CD4-positive, alpha-beta T cell treated with Interleukin-21 for 1 hour (primary cell): ENCODE results near the gene CDC34.
"Not testable (repeated sequence)": the region's sequence is repeated elsewhere in the genome, so short reads cannot be mapped to it uniquely, and the experiment has no call there.

Experiments
- DNase-seq: peaks from one replicate; pipeline ENCODE4 v3.0.0-alpha.2; 2020

Gene CDC34

DNA sequence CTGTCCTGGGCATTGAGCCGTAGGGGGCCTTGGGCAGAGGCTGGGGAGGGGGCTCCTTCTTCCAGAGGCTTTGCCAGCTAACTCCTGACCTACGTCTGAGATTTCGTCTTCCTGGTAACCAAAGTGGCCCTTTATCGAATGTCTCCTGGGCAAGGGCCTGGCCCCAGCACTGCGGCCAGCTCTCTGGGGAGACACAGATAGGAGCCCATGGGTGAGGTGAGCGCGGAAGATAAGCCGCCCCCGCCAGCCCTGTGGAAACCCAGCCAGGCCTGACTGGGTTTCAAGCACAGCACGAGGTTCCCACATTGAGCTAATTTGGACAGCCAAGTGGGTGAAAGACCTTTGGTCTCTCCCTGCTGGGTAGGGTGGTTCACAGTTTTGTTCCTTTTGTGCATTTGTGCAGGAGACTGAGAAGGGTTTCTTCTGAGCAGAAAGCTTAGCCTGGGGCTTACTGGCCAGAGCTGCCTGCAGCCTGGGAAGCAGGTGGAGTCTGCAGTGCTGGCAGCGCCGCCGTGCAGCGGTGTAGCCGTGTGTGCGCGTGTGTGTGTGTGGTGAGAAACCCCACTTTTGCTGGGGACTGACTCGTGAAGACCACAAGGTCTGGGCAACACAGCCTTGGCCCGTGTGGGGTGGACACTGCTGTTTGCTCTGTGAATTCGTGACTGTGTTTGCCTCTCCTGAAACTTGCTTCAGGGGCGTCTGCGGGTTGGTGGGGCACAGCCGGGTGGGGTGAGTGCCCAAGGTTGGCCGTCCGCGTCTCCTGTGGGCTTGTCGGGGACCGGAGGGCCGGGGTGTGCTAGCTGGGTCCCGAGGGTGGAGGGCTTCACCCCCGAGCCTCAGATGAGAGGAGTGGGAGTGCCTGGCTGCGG, 43.3 kb downstream of the CDC34 start:
- DNase-seq = no peak

DNA sequence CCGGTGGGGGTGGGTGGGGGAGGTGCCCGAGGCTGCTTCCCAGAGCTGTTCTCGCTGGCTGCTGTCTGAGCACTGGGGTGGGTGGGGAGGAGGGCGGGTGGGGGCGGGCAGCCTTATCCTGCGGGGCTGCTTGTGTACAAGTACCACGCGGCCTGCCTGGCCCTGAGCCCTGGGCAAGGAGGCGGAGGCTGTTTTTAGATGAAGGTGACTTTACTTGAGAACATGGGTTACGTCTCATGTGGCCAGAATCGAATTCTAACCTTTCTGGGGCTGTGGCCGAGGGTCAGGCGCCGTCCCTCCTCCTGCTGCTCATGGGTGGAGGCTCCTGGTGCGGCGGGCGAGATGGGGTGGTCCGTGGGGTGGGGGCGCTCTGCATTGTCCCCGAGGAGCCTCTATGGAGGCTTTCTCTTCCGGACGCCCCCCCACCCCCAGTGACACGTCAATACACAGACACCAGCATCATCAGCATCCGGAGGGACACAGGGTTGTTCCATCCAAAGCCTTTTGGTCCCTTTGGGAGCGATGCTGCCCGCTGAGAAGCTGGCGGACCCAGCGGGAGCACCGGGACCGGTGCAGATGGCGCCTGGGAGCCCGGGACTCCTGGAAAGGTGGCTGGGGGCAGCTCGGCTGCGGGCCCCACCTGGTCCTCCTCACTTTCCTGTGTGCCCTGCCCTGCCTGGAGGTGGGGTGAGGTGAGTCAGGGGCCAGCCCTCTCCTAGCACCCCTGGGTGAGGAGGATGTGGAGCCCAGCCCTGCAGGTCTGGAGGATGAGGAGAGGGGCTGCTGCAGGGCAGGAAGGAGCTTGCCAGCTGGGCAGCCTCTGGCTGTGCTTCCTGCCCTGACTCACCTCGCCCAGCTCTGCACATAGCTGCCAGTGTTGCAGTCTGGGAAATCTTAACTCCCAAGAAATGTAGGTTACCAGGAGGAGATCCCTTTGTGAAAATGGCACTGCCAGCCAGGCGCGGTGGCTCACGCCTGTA, 44.3 kb downstream of the CDC34 start:
- DNase-seq = no peak

DNA sequence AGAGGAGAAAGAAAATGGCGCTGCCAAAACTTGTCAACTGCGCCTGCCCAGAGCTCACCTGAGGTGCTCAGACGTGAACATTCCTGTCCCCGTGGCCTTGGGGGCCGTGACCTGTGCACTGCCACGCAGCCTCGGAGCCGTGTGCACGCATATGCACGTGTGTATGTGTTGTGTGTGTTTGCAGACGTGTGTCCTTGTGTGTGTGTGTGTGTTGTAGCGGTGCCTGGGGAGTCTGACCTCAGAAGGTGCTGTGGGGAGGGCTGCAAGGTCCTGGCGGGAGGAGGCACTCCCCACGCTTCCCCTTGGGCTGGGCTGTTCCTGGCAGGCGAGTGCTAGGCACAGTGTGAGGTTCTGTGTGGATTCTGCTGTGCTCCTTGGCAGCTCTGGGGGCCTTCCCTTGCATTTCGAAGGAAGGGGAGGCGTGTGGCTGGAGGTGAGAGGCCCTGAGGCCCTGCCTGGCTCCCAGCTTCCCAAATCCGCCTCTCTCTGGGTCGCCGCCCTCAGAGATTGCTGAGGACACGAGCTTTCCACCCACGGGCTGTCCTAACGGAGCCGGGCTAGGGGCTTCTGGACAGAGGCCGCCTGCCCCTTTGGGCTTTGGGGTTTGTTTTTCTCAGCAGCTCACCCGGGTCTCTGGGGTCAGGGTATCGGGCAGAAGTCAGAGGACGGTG, 45.3 kb downstream of the CDC34 start:
- DNase-seq = no peak

DNA sequence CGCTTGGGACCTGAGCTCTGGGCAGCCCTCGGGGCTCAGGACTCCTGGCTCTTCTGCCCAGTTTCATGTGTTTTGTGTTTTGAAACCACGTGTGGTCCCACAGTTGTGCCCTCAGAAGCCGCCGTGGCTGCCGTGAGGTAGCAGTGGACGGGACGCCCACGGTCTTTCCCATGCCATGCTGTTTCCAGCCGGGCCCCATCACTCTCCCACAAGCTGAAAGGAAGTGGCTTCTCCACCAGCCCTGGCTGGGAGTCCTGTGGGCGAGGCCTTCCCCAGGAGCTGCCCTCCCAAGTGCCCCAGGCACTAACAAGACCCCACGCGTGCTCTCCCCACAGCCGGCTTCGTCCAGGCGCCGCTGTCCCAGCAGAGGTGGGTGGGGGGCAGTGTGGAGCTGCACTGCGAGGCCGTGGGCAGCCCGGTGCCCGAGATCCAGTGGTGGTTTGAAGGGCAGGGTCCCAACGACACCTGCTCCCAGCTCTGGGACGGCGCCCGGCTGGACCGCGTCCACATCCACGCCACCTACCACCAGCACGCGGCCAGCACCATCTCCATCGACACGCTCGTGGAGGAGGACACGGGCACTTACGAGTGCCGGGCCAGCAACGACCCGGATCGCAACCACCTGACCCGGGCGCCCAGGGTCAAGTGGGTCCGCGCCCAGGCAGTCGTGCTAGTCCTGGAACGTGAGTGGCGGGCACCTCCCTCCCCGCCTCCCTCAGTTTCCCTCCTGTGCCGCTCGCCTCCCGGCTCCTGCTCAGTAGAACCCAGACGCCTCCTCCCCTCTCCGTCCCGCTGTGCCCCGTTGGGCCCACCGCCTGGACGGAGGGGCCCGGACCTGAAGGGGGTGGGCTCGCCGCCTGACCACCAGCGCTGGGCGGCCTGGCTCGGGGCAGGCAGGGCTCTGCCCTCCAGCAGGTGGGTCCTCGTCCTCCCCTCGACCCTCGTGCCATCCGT, 46.2 kb downstream of the CDC34 start:
- no peak for DNase-seq

DNA sequence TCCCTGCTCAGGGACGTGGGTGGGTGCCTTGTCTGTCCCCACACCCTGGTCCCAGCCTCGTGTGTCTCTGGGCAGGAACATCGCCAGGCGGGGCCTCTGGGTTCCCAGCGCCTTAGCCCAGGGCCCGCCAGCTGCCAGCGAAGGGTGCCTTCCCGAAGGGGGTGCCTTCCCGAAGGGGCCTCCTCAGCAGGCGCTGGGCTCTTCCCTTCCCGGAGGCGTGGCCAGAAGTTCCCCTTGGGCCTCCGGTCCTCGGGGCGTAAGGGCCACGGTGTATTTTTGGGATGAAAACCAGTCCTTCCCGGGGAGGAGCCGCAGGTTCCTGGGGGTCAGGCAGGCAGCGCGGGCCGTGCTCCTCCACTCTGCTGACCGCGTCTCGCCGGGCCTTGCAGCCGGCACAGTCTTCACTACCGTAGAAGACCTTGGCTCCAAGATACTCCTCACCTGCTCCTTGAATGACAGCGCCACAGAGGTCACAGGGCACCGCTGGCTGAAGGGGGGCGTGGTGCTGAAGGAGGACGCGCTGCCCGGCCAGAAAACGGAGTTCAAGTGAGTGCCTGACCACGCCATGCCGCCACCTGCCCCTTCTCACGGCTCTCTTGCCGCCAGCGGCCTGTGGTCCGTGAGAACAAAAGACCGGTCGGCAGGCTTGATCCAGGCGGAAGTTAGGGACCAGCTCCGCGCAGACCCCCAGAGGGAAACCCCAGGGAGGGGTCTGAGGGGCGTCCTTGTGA, 47.7 kb downstream of the CDC34 start:
- no peak for DNase-seq

DNA sequence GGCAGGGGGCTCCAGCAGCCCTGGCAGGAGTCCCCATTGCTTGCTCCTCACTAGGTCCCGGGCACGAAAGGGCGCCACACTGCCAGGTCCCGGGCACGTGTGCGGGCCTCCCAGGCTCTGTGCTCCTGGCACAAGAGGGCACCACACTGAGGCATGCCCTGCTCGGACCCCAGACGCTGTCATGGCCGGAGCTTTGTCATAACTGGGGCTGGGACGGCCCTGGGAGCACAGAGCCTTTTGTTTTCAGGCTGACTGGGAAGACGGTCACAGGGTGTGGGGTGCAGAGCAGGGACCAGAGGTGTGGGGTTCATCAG, 48.2 kb downstream of the CDC34 start:
- DNase-seq = no peak

DNA sequence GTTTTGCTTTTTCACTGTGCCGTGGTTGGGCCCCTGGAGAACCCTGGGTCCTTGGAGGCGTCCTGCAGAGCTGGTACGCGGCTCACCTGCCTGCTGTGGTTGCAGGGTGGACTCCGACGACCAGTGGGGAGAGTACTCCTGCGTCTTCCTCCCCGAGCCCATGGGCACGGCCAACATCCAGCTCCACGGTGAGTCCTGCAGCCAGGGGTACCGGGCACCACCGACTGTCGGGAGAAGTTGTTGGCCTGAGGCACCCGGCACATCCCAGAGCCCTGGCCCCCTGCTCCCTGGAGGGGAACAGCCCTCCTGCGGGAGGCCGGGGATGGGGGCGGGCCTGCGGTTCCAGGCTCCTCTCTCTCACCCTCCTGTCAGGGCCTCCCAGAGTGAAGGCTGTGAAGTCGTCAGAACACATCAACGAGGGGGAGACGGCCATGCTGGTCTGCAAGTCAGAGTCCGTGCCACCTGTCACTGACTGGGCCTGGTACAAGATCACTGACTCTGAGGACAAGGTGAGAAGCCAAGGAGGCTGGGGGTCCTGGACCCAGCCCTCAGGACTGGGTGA, 48.8 kb downstream of the CDC34 start:
- no peak for DNase-seq

DNA sequence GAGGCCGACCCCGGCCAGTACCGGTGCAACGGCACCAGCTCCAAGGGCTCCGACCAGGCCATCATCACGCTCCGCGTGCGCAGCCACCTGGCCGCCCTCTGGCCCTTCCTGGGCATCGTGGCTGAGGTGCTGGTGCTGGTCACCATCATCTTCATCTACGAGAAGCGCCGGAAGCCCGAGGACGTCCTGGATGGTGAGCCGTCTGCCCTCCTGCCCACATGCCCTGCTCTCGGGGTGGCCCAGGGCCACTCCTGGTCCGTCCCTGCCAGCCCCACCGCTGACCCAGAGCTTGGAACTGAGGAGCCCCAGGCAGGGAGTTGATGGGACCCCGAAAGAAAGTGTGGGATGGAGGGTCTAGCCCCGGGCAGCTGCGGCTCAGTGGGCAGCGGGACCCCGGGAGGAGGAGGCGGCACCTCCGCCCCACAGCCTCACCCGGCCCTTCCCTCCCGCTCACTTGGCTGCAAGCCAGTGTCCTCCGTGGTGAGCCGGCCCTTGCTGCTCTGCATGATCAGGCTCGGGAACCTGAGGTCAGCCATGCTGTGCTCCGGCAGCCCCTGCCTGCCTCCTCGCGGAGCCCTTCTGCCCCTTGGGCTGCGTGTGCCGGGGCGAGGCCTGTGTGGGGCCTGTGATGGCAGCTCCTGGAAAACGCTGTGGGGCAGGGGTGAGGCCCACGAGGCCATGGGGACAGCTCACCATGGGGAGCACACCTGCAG, 50.0 kb downstream of the CDC34 start:
- no peak for DNase-seq

DNA sequence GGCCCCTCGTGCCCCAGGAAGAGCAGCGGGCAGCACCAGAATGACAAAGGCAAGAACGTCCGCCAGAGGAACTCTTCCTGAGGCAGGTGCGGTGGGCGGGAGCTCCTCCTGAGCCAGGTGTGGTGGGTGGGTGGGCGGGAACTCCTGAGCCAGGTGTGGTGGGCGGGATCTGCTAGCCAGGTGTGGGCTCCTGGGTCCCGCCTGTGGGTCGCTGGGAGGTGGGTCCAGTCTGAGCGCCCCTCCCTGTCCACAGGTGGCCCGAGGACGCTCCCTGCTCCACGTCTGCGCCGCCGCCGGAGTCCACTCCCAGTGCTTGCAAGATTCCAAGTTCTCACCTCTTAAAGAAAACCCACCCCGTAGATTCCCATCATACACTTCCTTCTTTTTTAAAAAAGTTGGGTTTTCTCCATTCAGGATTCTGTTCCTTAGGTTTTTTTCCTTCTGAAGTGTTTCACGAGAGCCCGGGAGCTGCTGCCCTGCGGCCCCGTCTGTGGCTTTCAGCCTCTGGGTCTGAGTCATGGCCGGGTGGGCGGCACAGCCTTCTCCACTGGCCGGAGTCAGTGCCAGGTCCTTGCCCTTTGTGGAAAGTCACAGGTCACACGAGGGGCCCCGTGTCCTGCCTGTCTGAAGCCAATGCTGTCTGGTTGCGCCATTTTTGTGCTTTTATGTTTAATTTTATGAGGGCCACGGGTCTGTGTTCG, 51.1 kb downstream of the CDC34 start:
- DNase-seq = no peak

DNA sequence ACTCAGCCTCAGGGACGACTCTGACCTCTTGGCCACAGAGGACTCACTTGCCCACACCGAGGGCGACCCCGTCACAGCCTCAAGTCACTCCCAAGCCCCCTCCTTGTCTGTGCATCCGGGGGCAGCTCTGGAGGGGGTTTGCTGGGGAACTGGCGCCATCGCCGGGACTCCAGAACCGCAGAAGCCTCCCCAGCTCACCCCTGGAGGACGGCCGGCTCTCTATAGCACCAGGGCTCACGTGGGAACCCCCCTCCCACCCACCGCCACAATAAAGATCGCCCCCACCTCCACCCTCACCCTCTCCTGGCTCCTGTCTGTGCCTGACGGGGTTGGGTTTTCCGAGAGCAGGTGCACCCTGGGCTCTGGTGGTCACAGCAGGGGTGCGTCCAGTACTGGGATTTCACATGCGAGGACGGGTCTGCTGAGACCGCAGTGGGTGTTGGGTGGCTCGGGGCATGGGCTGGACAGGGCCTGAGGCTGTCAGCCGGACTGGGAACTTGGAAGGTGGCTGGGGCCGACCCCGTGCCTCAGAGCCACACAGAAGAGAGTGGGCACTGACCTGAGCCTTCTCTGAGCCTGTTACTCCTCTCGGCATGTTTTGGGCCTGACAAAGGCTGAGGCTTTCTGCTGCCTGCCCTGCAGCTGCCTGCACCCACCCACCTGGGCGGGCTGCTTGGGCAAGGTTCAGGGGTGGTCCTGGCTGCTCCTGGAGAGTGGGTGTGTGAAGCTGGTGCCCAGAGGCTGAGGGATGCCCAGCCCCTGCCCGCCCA, 51.8 kb downstream of the CDC34 start:
- DNase-seq = no peak

DNA sequence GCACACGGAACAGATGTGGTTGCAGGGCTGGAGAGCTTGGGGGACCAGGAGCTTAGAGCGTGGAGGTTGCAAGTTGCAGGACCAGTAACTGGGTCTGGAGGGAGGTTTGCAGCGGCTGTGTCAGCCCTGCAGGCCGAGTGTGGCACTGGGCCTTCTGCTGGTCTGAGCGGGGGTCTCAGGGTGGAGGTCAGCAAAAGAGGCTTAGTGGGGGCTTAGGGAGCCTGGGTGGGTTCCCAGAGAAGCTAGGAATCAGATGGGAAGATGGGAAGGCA, 52.3 kb downstream of the CDC34 start:
- no peak for DNase-seq

DNA sequence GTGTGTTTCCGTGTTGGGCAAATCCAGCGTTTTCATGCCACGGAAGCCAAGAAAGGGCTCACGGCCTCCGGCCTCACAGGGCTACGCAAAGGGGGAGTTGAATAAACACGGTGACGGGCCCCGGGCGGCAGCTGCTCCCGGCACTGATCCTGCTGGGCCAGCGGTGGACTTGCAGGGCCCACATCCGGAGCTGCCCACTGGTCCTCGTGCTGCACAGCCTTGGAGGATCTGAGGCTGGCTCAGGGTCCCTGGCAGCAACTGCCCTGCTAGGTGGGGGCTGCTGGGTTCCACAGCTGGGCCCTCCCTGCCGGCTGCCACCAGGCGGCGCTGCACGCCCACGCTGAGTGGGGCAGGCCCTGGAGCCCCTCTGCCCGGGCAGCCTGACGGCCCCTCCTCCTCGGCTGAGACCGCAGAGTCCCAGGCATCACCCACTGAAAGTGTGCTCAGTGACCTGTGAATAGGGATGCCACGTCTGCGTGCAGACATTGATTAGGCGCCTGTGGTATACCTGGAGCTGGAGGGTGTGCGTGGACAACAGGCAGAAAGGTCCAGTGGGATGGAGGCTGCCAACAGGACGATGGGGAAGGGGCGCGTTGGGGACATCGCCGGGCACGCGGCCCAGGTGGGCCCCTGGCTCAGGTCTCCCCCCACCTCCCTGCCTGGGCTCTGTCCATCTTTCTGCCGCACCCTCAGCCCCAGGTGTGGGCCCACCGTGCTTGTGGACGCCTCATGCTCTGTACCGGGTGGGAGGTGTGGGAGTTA, 52.9 kb downstream of the CDC34 start:
- DNase-seq = peak; percentile 69

DNA sequence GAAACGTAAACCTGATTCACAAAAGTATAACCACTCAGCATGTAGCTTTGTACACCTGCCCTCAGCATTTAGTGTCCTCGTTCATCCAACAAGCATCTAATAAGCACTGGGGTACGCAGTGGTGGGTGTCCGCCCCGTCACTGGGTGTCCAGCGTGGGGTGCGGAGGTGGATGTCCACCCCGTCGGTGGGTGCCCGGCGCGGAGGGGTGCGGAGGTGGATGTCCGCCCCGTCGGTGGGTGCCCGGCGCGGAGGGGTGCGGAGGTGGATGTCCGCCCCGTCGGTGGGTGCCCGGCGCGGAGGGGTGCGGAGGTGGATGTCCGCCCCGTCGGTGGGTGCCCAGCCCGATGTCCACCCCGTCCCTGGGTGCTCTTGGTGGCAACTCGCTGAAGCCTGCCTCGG, 53.6 kb downstream of the CDC34 start:
- not testable (repeated sequence) for DNase-seq

DNA sequence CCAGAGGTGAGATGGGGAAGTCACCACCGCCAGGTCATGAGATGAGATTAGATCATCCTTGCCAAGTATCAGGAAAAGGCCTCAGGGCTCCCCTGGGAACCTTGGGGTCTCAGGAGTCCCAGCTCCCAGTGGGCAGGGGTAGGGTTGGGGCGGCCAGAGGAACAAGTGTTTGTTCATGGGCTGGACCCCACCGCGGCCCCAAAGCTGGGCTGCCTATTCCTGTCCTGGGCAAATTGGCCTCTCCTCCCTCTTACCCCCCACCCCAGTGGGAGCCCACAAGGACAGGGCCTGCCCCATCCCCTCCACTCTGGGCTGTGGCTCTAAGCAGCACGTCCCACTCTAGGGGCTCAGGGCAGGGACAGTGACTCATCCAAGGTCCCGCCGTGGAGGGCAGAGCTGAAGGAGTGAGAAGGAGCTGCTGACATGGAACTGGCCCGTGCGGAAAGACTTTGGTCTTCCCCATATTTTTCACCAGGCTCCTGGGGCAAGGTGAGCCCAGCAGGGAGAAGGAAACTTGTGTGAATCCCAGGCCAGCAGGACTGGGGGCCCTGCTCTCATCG, 54.1 kb downstream of the CDC34 start:
- no peak for DNase-seq

DNA sequence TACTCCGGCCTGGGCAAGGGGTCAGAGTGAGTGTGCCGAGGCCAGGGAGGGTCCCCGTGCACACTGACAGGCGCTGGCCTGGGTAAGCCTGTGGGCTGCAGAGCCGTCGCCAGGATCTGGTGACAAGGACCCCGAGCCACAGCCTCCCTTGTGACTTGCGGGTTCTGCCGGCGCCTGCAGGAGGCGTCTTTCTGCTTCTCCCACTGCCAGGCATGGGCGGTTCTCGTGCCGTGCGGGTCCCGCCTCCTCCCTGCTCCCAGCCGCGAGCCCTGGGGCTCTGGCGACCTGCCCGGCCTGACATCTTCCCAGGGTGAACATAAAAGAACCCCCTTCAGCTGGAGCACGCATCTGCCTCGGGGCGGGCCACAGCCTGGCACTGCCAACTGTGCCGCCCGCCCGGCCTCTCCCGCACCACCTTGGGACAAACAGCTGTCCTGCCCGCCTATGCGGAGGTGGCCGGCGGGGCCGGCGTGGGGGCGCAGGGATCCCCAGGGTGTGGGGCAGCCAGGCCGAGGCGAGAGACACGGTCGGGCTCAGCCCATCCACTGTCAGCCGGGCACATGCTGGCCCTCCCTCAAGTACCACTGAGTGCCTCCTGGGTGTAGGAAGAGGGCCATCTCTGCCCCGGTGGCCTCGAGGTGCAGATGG, 56.7 kb downstream of the CDC34 start:
- peak; percentile 74 for DNase-seq

DNA sequence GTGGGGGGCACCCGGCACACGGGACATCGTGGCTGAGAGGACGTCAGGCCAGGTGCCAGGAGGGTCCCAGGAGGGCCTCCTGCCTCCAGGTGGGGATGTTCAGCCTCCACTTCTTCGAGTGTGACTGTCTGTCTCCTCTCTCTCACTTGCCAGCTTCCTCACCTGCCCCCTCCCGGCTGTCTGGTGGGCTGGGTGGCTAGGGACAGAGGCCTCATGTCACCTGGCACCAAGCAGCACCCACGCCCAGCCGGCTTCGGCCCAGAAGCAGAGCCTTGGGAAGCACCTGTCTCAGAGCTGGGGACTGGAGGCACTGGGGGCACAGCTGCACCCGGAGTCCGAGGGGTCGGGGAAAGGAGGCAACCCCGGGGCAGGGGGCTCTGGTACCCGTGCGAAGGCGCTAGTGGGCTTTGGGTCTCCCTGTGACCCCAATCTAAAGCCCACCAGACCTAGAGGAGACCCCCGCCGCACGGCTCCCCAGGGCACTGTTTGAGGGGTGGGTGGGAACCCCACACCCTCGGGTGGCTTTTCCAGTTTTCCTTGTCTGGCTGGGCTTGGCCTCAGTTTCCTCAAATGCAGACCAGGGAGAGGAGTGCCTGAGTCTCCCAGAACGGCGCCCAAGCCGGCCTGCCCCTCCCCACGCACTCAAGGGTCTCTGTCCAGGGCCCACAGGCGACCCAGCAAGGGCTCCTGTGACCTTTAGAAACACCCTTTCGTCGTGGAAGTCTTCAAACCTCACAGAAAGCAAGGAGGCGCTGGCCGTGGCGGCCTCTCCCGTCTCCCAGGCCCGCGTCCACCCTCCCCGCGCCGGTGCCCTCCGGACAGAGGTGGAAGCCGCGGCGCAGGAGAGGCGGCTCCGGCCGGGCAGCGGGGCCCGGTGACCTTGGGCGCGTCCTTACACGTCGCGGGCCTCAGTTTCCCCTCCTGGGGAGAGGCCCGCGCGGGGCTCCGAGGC, 57.5 kb downstream of the CDC34 start:
- no peak for DNase-seq
